ENCODE measurements around the gene AURKAIP1. TPM values are rescaled to one million over a fixed set of nuclear protein-coding genes. Genes with fewer than 3 reads are reported as not detected.
"Not testable (repeated sequence)": the region's sequence is repeated elsewhere in the genome, so short reads cannot be mapped to it uniquely, and the experiment has no call there.

The AURKAIP1 gene
- polyA plus RNA-seq, 2 donors: 155 to 158 TPM

DNA sequence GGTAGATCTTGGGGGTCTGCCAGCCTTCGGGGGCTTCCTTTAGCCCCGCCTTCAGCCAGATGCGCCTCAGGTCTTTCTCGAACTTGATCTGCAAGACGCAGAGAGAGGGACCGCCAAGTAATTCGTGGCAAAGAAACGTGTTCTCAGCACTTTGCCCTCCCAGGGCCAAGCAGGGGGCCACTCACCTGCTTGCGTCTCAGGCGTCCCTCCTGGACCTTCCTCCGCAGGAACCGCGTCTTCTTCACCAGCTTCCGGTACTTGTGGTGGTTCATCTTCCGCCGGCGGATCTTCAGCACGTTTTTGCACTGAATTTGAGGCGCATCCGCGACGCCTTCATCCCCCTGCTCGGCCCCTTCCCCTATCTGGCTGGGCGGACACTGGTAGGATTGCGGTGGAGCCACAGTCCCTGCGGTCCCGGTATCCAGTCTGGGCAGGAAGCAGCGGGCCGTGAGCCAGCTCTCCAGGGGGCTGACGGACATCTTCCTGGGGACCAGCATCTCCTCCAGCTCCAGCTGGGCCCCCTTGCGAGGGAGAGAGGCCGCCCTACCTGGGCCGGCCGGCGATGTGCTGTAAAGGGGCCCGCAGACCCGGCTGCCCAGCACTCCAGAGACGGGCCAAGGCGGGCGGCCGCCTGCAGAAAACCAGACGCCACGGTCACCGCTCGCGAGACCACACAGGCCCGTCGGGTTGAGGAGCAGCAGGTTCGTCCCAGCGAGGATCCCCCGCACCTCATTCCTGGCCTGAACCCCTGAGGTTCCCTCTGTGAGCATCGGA, 1.0 kb downstream of the AURKAIP1 start:
- no peaks in the 10 kb centered on the region for H3K27me3 ChIP-seq (ENCODE audit: control insufficient read depth in 1 of 2, insufficient read depth in 2 of 2, low read length in 2 of 2)
- 46 to 50% methylated on average over 52 of the region's 52 CpGs for WGBS, 2 donors
- no peaks in the 10 kb centered on the region for H3K9me3 ChIP-seq (ENCODE audit: control insufficient read depth in 2 of 2, insufficient read depth in 1 of 2, low read depth in 1 of 2, low read length in 1 of 2)
- H3K4me1 ChIP-seq (ENCODE audit: control insufficient read depth in 2 of 2, insufficient read depth in 2 of 2, low read length in 1 of 2): peaks cover 11 to 13% of the 10 kb centered on the region in 2 donors
- peaks cover 0 to 3% of the 10 kb centered on the region in 2 donors for H3K36me3 ChIP-seq (ENCODE audit: control insufficient read depth in 2 of 2, insufficient read depth in 2 of 2, low read length in 1 of 2)
- H3K27ac ChIP-seq (ENCODE audit: low read depth in 2 of 2, low read length in 1 of 2): peak overlapping the region in 1 of 2 donors; percentile 85
- peak overlapping the region; percentile 75 to 97 for H3K4me3 ChIP-seq (ENCODE audit: low read depth in 1 of 2, low read length in 2 of 2)

- no peaks in the 10 kb centered on the region for H3K9me3 ChIP-seq (ENCODE audit: control insufficient read depth in 2 of 2, insufficient read depth in 1 of 2, low read depth in 1 of 2, low read length in 1 of 2)
- peaks cover 11 to 13% of the 10 kb centered on the region in 2 donors for H3K4me1 ChIP-seq (ENCODE audit: control insufficient read depth in 2 of 2, insufficient read depth in 2 of 2, low read length in 1 of 2)
- H3K27ac ChIP-seq (ENCODE audit: low read depth in 2 of 2, low read length in 1 of 2): no peak overlapping the region
- peaks cover 0 to 3% of the 10 kb centered on the region in 2 donors for H3K36me3 ChIP-seq (ENCODE audit: control insufficient read depth in 2 of 2, insufficient read depth in 2 of 2, low read length in 1 of 2)
- H3K4me3 ChIP-seq (ENCODE audit: low read depth in 1 of 2, low read length in 2 of 2): peak overlapping the region in 1 of 2 donors; percentile 75
- 82 to 84% methylated on average over 26 of the region's 26 CpGs for WGBS, 2 donors
- no peaks in the 10 kb centered on the region for H3K27me3 ChIP-seq (ENCODE audit: control insufficient read depth in 1 of 2, insufficient read depth in 2 of 2, low read length in 2 of 2)
These were observed 1.8 kb downstream of the AURKAIP1 start for GRCh38 chr1:1373051-1373814.

- Histone ChIP-seq H3K4me1 (ENCODE audit: control insufficient read depth in 2 of 2, insufficient read depth in 2 of 2, low read length in 1 of 2) (peaks cover 11 to 13% of the 10 kb centered on the region in 2 donors), H3K36me3 (ENCODE audit: control insufficient read depth in 2 of 2, insufficient read depth in 2 of 2, low read length in 1 of 2) (peaks cover 0 to 3% of the 10 kb centered on the region in 2 donors), H3K9me3 (ENCODE audit: control insufficient read depth in 2 of 2, insufficient read depth in 1 of 2, low read depth in 1 of 2, low read length in 1 of 2) (peaks cover 0 to 1% of the 10 kb centered on the region in 2 donors), H3K27me3 (ENCODE audit: control insufficient read depth in 1 of 2, insufficient read depth in 2 of 2, low read length in 2 of 2) (no peaks in the 10 kb centered on the region), H3K4me3 (ENCODE audit: low read depth in 1 of 2, low read length in 2 of 2) (no peak overlapping the region), H3K27ac (ENCODE audit: low read depth in 2 of 2, low read length in 1 of 2) (no peak overlapping the region)
- WGBS, 2 donors: 31 to 34% methylated on average over 26 of the region's 26 CpGs
These were observed 3.0 kb downstream of the AURKAIP1 start for GRCh38 chr1:1371746-1372711.

- Histone ChIP-seq H3K27ac (ENCODE audit: low read depth in 2 of 2, low read length in 1 of 2) (no peak overlapping the region), H3K36me3 (ENCODE audit: control insufficient read depth in 2 of 2, insufficient read depth in 2 of 2, low read length in 1 of 2) (peaks cover 0 to 3% of the 10 kb centered on the region in 2 donors), H3K4me3 (ENCODE audit: low read depth in 1 of 2, low read length in 2 of 2) (no peak overlapping the region), H3K9me3 (ENCODE audit: control insufficient read depth in 2 of 2, insufficient read depth in 1 of 2, low read depth in 1 of 2, low read length in 1 of 2) (peaks cover 0 to 5% of the 10 kb centered on the region in 2 donors), H3K4me1 (ENCODE audit: control insufficient read depth in 2 of 2, insufficient read depth in 2 of 2, low read length in 1 of 2) (peaks cover 11 to 13% of the 10 kb centered on the region in 2 donors), H3K27me3 (ENCODE audit: control insufficient read depth in 1 of 2, insufficient read depth in 2 of 2, low read length in 2 of 2) (no peaks in the 10 kb centered on the region)
- 57 to 62% methylated on average over 12 of the region's 12 CpGs for WGBS, 2 donors
These were observed 3.7 kb downstream of the AURKAIP1 start for GRCh38 chr1:1371364-1371745.

GRCh38 chr1:1370771-1371300, 4.2 kb downstream of the AURKAIP1 start:
- peaks cover 0 to 5% of the 10 kb centered on the region in 2 donors for H3K9me3 ChIP-seq (ENCODE audit: control insufficient read depth in 2 of 2, insufficient read depth in 1 of 2, low read depth in 1 of 2, low read length in 1 of 2)
- H3K36me3 ChIP-seq (ENCODE audit: control insufficient read depth in 2 of 2, insufficient read depth in 2 of 2, low read length in 1 of 2): peaks cover 0 to 3% of the 10 kb centered on the region in 2 donors
- H3K4me1 ChIP-seq (ENCODE audit: control insufficient read depth in 2 of 2, insufficient read depth in 2 of 2, low read length in 1 of 2): peaks cover 9 to 13% of the 10 kb centered on the region in 2 donors
- H3K27ac ChIP-seq (ENCODE audit: low read depth in 2 of 2, low read length in 1 of 2): no peak overlapping the region
- H3K4me3 ChIP-seq (ENCODE audit: low read depth in 1 of 2, low read length in 2 of 2): no peak overlapping the region
- 81 to 84% methylated on average over 16 of the region's 16 CpGs for WGBS, 2 donors
- no peaks in the 10 kb centered on the region for H3K27me3 ChIP-seq (ENCODE audit: control insufficient read depth in 1 of 2, insufficient read depth in 2 of 2, low read length in 2 of 2)

GRCh38 chr1:1370094-1370493, 4.9 kb downstream of the AURKAIP1 start:
- peaks cover 9 to 13% of the 10 kb centered on the region in 2 donors for H3K4me1 ChIP-seq (ENCODE audit: control insufficient read depth in 2 of 2, insufficient read depth in 2 of 2, low read length in 1 of 2)
- H3K9me3 ChIP-seq (ENCODE audit: control insufficient read depth in 2 of 2, insufficient read depth in 1 of 2, low read depth in 1 of 2, low read length in 1 of 2); H3K36me3 ChIP-seq (ENCODE audit: control insufficient read depth in 2 of 2, insufficient read depth in 2 of 2, low read length in 1 of 2); H3K27me3 ChIP-seq (ENCODE audit: control insufficient read depth in 1 of 2, insufficient read depth in 2 of 2, low read length in 2 of 2); H3K27ac ChIP-seq (ENCODE audit: low read depth in 2 of 2, low read length in 1 of 2); H3K4me3 ChIP-seq (ENCODE audit: low read depth in 1 of 2, low read length in 2 of 2): not testable (repeated sequence)
- WGBS, 2 donors: 93 to 94% methylated on average over 14 of the region's 14 CpGs

- no peak overlapping the region for H3K4me3 ChIP-seq (ENCODE audit: low read depth in 1 of 2, low read length in 2 of 2)
- H3K27me3 ChIP-seq (ENCODE audit: control insufficient read depth in 1 of 2, insufficient read depth in 2 of 2, low read length in 2 of 2): no peaks in the 10 kb centered on the region
- 94 to 96% methylated on average over 5 of the region's 5 CpGs for WGBS, 2 donors
- no peak overlapping the region for H3K27ac ChIP-seq (ENCODE audit: low read depth in 2 of 2, low read length in 1 of 2)
- peaks cover 0 to 3% of the 10 kb centered on the region in 2 donors for H3K4me1 ChIP-seq (ENCODE audit: control insufficient read depth in 2 of 2, insufficient read depth in 2 of 2, low read length in 1 of 2)
- no peaks in the 10 kb centered on the region for H3K36me3 ChIP-seq (ENCODE audit: control insufficient read depth in 2 of 2, insufficient read depth in 2 of 2, low read length in 1 of 2)
- H3K9me3 ChIP-seq (ENCODE audit: control insufficient read depth in 2 of 2, insufficient read depth in 1 of 2, low read depth in 1 of 2, low read length in 1 of 2): peaks cover 0 to 5% of the 10 kb centered on the region in 2 donors
These were observed 7.7 kb downstream of the AURKAIP1 start for GRCh38 chr1:1367315-1367714.

DNA sequence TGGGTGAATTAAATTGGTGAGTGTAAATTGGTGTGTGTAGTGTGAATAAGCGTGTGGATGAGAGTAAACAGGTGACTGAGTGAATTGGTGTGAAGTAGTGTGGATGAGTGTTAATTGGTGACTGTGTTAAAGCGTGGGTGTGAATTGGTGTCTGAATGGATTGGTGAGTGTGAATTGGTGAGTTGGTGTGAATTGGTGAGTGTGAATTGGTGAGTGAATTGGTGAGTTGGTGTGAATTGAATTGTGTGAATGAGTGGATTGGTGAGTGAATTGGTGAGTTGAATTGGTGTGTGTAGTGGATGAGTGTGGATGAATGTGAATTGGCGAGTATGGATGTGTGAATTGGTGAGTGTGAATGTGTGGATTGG, 8.3 kb downstream of the AURKAIP1 start:
- Histone ChIP-seq H3K36me3 (ENCODE audit: control insufficient read depth in 2 of 2, insufficient read depth in 2 of 2, low read length in 1 of 2) (no peaks in the 10 kb centered on the region), H3K4me3 (ENCODE audit: low read depth in 1 of 2, low read length in 2 of 2) (no peak overlapping the region)
- 98 to 100% methylated on average over 3 of the region's 3 CpGs for WGBS, 2 donors

More for the DNA sequence above, 8.3 kb downstream of the AURKAIP1 start:
- peaks cover 0 to 5% of the 10 kb centered on the region in 2 donors for H3K9me3 ChIP-seq (ENCODE audit: control insufficient read depth in 2 of 2, insufficient read depth in 1 of 2, low read depth in 1 of 2, low read length in 1 of 2)
- H3K4me1 ChIP-seq (ENCODE audit: control insufficient read depth in 2 of 2, insufficient read depth in 2 of 2, low read length in 1 of 2): no peaks in the 10 kb centered on the region
- no peak overlapping the region for H3K27ac ChIP-seq (ENCODE audit: low read depth in 2 of 2, low read length in 1 of 2)
- no peaks in the 10 kb centered on the region for H3K27me3 ChIP-seq (ENCODE audit: control insufficient read depth in 1 of 2, insufficient read depth in 2 of 2, low read length in 2 of 2)

All from esophagus (tissue), 2 donors.